ENCODE results near the gene MELK. TPM values are rescaled to one million over a fixed set of nuclear protein-coding genes. Genes with fewer than 3 reads are reported as not detected.

The MELK gene
- total and polyA plus RNA-seq, 2 of the 4 experiments (the other 2 are of a cell fraction), result 20.8 to 27.4 TPM

DNA sequence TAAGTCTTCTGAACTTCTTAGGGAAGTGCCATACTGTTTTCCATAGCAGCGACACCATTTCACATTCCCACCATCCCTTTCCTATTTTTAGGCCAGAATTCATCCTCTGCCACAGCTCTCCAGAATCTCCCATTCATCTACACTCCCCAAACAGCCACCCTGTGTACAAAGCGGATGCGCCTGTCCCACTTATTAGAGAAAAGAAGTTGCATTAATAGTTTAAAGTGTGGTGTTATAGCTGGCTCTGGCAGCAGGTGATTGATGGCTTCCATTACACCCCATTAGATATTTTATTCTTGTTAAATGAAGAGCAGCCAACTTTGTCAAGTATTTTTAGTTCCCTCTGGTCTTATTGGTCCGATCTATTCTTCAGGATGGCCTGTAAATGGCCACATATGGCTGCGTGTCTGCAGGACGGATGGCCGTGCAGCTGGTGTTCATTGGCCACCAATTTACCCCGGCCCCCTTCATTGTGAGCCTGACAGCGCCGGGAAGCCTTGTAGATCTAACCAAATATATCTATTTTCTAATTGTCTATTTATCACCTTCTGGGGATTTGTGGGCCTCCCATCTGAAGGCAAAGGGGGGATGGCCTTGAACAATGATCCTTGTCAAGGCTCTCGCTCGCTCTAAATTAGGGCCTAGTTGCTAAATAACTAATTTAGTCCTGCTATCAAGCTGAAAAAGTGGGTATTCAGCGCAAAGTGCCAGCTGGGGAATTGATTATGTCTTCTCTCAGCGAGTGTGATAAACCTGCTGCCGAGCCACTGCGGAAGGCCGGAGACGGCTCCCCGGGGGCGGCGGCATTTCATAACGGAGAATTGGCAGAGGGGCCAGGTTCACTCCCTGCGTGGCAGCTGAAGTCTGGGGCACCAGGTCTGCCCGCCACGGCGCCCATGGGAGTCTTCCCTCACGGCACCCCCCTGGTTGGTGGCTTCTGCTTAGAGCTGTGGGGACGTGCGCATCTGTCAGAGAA lies 141.1 kb downstream of the MELK start:
- DNase-seq, result no peak
- H3K56ac ChIP-seq (ENCODE audit: extremely low read depth, insufficient read depth, low read length), result no peak overlapping the region
- intact Hi-C loops (cut with micrococcal nuclease), result no loop called here
- no peak overlapping the region for H2BK20ac ChIP-seq (ENCODE audit: low read depth, low read length)
- H3K14ac ChIP-seq (replicated peaks; ENCODE audit: low read depth, low read length), result no peak overlapping the region
- H3K27me3 ChIP-seq (ENCODE audit: control insufficient read depth, insufficient read depth, low read length), result peaks cover 18% of the 10 kb centered on the region
- H3K4me2 ChIP-seq (ENCODE audit: low read depth, low read length), result no peak overlapping the region
- H4K20me1 ChIP-seq (ENCODE audit: insufficient read depth, low read length), result no peaks in the 10 kb centered on the region
- POLR2A ChIA-PET (ENCODE audit: unreplicated experiment), result no interaction called here
- H3K9me3 ChIP-seq (ENCODE audit: control insufficient read depth, insufficient read depth, low read length), result no peaks in the 10 kb centered on the region
- WGBS, 2 experiments (ENCODE audit: extremely low coverage in 2 of 2, insufficient read length in 1 of 2), result 69% methylated on average over 11 of the region's 29 CpGs; no CpG with 5 or more reads in 1 of the 2 experiments
- H4K5ac ChIP-seq (ENCODE audit: low read depth, low read length), result no peak overlapping the region
- no peak overlapping the region for H2AFZ ChIP-seq (replicated peaks; ENCODE audit: low read length, poor library complexity)
- no peaks in the 10 kb centered on the region for H3K36me3 ChIP-seq (ENCODE audit: control insufficient read depth, insufficient read depth, low read length)
- H2BK5ac ChIP-seq (ENCODE audit: low read depth, low read length, poor library complexity, severe bottlenecking), result no peak overlapping the region
- no peaks in the 10 kb centered on the region for H3K9me1 ChIP-seq (ENCODE audit: insufficient read depth, low read length)
- H4K91ac ChIP-seq (ENCODE audit: insufficient read depth, low read depth, low read length), result no peak overlapping the region
- H4K8ac ChIP-seq (ENCODE audit: low read depth in 2 of 2, low read length in 2 of 2), result no peak overlapping the region
- BruUV-seq (replicated peaks), result no TSS peak
- H3K18ac ChIP-seq (ENCODE audit: low read depth, low read length), result no peak overlapping the region
- dilution Hi-C loops (cut with HindIII; ENCODE audit: low sequenced_read_pairs, unreplicated experiment), result no loop called here
- in situ Hi-C loops (cut with MboI; ENCODE audit: low sequenced_read_pairs), result no loop called here
- ATAC-seq (ENCODE audit: low read depth), result no peak
- H2BK15ac ChIP-seq (ENCODE audit: low read depth, low read length), result no peak overlapping the region
- no peaks in the 10 kb centered on the region for H3K79me1 ChIP-seq (ENCODE audit: low read depth in 1 of 2, low read length in 2 of 2)
- no peak overlapping the region for H3K23ac ChIP-seq (ENCODE audit: low read depth, low read length)
- no peak overlapping the region for H2BK120ac ChIP-seq (ENCODE audit: low read depth, low read length)
- H3K9ac ChIP-seq (ENCODE audit: low read depth, low read length), result no peak overlapping the region
- no peak overlapping the region for H2AK9ac ChIP-seq (replicated peaks; ENCODE audit: low read depth, low read length, poor library complexity)
- H3K4me3 ChIP-seq (ENCODE audit: insufficient read depth, low read depth, low read length), result no peak overlapping the region
- no peak overlapping the region for H3K27ac ChIP-seq (ENCODE audit: insufficient read depth, low read length)
- no peaks in the 10 kb centered on the region; the same call in 1 of the 2 replicates for H3K4me1 ChIP-seq (ENCODE audit: control insufficient read depth, insufficient read depth, low read length)
- H2AK5ac ChIP-seq (ENCODE audit: low read depth, low read length), result no peak overlapping the region
- CTCF ChIA-PET, result no interaction called here
- H3K4ac ChIP-seq (ENCODE audit: low read depth, low read length), result no peak overlapping the region
- TF ChIP-seq, protein P1, sequence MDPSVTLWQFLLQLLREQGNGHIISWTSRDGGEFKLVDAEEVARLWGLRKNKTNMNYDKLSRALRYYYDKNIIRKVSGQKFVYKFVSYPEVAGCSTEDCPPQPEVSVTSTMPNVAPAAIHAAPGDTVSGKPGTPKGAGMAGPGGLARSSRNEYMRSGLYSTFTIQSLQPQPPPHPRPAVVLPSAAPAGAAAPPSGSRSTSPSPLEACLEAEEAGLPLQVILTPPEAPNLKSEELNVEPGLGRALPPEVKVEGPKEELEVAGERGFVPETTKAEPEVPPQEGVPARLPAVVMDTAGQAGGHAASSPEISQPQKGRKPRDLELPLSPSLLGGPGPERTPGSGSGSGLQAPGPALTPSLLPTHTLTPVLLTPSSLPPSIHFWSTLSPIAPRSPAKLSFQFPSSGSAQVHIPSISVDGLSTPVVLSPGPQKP (IDR thresholded peaks at IDR 0.05; ENCODE audit: borderline replicate concordance, low read depth, low read length), result no peak
- TF ChIP-seq SMC3 (IDR thresholded peaks at IDR 0.05; ENCODE audit: low read depth, low read length), result no peak
- no peak for TF ChIP-seq CEBPB (IDR thresholded peaks at IDR 0.05; ENCODE audit: low read depth, low read length)
- TF ChIP-seq MAFK (IDR thresholded peaks at IDR 0.05; ENCODE audit: low read depth, low read length), result no peak
- no peak for TF ChIP-seq BHLHE40 (IDR thresholded peaks at IDR 0.05; ENCODE audit: low read depth, low read length)
- TF ChIP-seq, protein P2, sequence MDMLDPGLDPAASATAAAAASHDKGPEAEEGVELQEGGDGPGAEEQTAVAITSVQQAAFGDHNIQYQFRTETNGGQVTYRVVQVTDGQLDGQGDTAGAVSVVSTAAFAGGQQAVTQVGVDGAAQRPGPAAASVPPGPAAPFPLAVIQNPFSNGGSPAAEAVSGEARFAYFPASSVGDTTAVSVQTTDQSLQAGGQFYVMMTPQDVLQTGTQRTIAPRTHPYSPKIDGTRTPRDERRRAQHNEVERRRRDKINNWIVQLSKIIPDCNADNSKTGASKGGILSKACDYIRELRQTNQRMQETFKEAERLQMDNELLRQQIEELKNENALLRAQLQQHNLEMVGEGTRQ (IDR thresholded peaks at IDR 0.05; ENCODE audit: low read depth, low read length), result no peak
- TF ChIP-seq RFX5 (IDR thresholded peaks at IDR 0.05; ENCODE audit: low read depth, low read length), result no peak
- TF ChIP-seq MAZ (IDR thresholded peaks at IDR 0.05; ENCODE audit: borderline replicate concordance, low read depth, low read length), result no peak
- TF ChIP-seq CHD1 (IDR thresholded peaks at IDR 0.05; ENCODE audit: low read depth, low read length), result no peak
- no peak for TF ChIP-seq POLR2A (IDR thresholded peaks at IDR 0.05; ENCODE audit: low read depth, low read length)
- TF ChIP-seq, protein P3, sequence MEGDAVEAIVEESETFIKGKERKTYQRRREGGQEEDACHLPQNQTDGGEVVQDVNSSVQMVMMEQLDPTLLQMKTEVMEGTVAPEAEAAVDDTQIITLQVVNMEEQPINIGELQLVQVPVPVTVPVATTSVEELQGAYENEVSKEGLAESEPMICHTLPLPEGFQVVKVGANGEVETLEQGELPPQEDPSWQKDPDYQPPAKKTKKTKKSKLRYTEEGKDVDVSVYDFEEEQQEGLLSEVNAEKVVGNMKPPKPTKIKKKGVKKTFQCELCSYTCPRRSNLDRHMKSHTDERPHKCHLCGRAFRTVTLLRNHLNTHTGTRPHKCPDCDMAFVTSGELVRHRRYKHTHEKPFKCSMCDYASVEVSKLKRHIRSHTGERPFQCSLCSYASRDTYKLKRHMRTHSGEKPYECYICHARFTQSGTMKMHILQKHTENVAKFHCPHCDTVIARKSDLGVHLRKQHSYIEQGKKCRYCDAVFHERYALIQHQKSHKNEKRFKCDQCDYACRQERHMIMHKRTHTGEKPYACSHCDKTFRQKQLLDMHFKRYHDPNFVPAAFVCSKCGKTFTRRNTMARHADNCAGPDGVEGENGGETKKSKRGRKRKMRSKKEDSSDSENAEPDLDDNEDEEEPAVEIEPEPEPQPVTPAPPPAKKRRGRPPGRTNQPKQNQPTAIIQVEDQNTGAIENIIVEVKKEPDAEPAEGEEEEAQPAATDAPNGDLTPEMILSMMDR (conservative IDR thresholded peaks at IDR 0.05; ENCODE audit: low read depth, low read length), result no peak
- TF ChIP-seq RCOR1 (IDR thresholded peaks at IDR 0.05; ENCODE audit: insufficient replicate concordance, low read length), result no peak
- no peak for TF ChIP-seq NFE2L2 (IDR thresholded peaks at IDR 0.05; ENCODE audit: low read depth, low read length)
- TF ChIP-seq MXI1 (IDR thresholded peaks at IDR 0.05; ENCODE audit: borderline replicate concordance, low read depth, low read length), result no peak
- TF ChIP-seq RAD21 (IDR thresholded peaks at IDR 0.05; ENCODE audit: low read length), result no peak
